LNCAP (cell line): ENCODE measurements around the gene TTPAL.

Experiments
- TF ChIP-seq, protein P1 (sequence below): fragments of 450-650 bp; IDR thresholded peaks from 2 replicates; pipeline ENCODE4 v1.5.1; 2017; ENCODE audit warnings: mild to moderate bottlenecking

Gene TTPAL, protein sequence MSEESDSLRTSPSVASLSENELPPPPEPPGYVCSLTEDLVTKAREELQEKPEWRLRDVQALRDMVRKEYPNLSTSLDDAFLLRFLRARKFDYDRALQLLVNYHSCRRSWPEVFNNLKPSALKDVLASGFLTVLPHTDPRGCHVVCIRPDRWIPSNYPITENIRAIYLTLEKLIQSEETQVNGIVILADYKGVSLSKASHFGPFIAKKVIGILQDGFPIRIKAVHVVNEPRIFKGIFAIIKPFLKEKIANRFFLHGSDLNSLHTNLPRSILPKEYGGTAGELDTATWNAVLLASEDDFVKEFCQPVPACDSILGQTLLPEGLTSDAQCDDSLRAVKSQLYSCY

DNA sequence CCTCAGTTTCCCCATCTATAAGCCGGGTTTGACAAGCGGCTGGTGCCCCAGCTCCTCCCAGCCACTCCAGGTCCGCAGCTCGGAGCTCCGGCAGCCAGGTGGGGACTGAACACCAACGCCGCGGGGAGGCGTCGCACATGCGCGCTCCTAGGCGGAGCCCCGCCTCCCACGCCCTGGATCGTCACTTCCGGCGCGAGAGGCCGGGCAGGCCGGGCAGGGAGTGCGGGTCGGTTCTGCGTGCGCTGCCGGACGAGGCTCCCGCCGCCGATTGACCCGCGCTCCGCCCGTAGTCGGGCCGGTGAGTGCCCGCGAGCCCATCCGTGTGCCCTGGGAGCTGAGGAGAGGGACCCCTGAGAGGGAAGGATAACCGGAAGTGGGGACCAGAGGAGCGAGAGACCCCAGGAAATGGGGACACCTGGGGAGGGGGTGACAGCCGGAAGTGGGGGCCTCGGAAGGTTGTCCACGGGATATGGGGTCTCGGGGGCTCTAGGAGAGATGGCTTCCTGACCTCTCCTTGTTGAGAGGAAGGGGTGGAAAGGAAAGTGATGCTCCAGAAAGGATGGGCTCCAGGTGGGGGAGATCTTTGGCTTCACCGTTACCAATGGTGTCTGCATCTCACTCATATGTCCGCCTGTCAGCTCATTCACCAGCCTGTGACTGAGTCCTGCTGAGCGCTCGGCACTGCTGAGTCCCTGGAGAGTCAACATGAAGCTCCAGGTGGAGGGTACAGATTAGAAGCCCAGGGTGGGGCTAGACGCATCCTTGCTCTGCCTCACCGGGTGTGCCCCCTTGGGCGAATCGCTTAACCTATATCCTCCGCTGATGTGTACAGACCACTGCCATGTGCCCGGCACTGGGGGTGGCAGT is at the start of gene TTPAL:
TSS of gene TTPAL (plus strand) at position 181 of the 867 bp plus-strand sequence. CDS start 4,126 bp downstream, outside the sequence.
- TF ChIP-seq, protein P1, sequence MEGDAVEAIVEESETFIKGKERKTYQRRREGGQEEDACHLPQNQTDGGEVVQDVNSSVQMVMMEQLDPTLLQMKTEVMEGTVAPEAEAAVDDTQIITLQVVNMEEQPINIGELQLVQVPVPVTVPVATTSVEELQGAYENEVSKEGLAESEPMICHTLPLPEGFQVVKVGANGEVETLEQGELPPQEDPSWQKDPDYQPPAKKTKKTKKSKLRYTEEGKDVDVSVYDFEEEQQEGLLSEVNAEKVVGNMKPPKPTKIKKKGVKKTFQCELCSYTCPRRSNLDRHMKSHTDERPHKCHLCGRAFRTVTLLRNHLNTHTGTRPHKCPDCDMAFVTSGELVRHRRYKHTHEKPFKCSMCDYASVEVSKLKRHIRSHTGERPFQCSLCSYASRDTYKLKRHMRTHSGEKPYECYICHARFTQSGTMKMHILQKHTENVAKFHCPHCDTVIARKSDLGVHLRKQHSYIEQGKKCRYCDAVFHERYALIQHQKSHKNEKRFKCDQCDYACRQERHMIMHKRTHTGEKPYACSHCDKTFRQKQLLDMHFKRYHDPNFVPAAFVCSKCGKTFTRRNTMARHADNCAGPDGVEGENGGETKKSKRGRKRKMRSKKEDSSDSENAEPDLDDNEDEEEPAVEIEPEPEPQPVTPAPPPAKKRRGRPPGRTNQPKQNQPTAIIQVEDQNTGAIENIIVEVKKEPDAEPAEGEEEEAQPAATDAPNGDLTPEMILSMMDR: no peak; the same call in 1 of the 2 replicates

GRCh38 chr20:44425923-44426322 is 49.8 kb upstream of the TTPAL start:
- TF ChIP-seq, protein P1: no peak

GRCh38 chr20:44426879-44427790 is 48.5 kb upstream of the TTPAL start:
- TF ChIP-seq, protein P1: no peak

DNA sequence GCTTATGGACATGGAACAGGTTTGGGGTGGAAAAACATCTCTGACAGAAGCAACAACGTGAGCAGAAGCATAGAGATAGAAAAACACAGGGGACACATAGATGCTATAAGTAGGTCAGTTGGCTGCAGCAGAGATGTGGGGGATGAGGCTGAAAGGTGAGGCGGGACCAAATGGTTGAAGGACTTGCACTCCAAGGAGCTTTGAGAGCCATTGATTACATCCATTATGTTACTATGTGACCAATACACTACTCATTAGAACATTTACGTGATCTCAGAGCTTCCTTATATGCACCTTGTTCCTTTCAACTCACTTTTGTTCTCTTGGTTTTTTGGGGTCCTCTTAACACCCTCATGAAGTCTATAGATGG is 47.9 kb upstream of the TTPAL start:
- TF ChIP-seq, protein P1: no peak

GRCh38 chr20:44428174-44429016 is 47.3 kb upstream of the TTPAL start:
- TF ChIP-seq, protein P1: no peak

DNA sequence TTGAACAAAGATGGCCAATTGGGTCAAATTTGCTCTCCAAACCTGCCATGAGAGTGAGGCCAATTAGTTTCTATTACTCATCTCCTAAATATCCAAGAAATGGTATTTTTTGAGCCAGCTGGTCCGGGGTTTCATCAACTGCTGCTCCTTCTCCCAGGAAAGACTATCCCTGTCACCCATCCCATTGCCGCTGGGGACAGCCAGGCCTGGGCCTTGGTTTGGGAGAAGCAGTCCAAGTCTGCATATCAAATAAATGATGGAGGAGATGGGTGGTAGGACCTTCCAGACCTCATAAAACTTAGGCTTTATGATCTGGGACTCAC is 46.7 kb upstream of the TTPAL start:
- TF ChIP-seq, protein P1: no peak
